GM21390 (cell line): ENCODE data around the gene OGA.

Experiments
- ATAC-seq: cut with Tn5 transposase; IDR thresholded peaks from one replicate; pipeline ENCODE4 v1.9.1; 2021; ENCODE audit not compliant: unreplicated experiment

The OGA gene

DNA sequence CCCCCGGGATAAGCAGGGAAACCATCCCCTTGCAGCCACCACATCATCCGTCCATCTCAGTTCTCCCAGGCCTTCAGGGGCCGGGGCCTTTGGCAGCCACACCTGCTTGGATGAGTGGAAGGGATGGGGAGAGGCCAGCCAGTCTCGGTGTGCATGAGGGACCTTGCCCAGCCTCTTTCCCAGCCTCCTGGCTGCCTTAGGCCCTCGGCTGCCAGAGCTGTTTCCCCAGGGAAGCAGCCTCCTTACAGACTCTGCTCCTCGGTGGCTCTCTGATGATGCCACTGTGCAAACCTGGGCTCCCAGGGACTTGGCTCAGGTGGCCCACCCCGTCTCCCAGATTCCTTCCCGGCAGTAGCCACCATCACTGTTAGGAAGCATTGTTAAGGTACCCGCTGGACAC, 57.0 kb downstream of the OGA start:
- ATAC-seq, result no peak

DNA sequence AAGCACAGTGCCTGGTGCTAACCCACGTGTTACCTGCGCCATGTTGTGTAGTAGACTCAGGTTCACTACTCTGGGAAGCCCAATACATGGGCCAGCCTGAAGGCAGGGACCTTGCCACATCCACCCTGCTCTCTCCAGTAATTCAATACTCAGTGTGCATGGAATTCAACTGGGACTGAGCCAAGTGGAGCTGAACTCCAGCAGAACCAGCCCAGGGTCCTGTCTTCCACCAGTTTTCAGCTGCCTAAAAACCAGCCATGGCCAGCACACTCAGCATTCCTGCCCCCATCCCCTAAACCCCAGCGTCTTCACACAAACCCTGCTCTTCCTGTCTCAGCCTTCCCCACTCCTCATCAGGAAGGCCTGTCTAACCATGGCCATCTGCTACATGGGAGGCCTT, 57.7 kb downstream of the OGA start:
- ATAC-seq, result no peak

- no peak for ATAC-seq
Measured at GRCh38 chr10:101759309-101760247, 58.7 kb downstream of the OGA start.

DNA sequence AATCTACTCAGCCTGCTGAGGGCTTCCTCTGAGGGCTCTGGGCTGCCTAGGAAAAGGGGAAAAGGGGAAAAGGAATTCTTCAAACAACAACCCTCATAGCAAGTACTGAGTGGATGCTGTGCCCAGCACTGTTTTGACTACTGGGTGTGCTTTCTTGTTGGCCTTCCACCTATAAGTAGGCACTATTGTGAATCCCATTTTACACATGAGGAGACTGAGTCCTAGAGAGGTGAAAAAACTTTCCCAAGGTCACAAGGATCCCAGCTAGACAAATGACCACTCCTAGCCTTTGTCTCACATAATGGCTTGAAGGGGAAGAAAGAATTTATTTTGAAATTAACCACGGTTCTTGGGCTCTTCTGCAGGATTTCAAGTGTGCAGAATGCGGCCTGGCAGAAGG, 59.4 kb downstream of the OGA start:
- no peak for ATAC-seq

DNA sequence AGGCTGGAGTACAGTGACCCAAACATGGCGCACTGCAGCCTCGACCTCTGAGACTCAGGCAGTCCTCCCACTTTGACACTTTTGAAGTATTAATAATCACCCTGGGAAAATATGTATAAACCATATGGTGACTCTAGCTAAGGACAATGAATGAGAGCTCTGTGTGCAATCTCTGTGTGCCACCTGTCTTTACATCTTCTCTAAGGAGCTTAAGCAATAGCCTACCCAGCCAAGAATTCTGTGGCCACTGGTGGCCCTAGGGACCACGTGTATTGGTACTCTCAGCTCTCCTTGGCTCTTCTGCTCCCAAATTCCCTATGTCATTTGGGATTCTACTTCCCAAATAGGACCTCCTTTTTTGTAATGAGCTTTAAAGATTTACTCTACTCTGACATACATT, 66.0 kb downstream of the OGA start:
- ATAC-seq, result no peak

DNA sequence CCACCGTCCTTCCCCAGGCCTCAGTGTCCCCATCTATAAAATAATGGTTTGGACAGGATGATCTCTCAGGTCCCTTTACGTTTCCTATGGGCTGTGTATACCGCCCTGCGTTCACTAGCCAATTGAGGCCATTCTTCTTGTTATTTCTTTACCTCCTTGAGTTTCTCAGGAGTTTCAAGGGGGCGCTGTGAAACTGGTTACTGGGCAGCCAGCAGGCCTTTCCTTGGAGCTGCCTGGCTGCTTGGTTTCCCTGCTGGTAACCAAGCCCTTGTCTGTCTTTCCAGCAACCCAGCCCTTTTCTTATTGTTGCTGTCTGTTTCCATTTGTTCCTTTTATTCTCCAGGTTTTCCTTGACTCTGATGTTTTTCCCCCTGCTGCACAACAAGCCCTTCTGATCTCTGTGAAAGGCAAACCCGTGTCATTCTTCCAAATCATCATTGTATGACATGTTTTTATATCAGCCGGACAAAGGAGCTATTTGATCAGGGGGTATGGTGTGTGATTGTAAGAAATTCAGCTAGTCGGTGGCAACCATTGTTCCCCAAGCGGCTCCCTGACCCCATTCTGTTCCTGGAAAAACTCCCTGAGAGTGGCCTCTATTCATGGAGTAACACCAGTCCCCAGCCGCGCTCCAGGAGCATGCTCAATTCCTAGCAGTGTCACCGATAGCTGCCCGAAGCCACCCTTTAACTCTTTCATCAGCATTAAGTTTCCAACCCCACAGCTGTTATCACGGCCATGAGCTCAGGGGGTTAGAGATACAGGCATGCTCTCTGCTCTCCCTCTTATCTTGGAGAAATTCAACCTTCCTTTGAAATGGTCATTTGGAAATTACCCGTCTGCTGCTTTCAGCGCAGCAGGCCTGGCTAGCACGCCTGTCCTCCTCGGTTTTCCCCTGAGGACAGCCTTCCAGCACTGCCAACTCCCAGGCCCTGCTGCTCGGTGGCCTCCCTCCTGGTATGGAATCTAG, 68.9 kb downstream of the OGA start:
- ATAC-seq, result no peak

- no peak for ATAC-seq
Measured at GRCh38 chr10:101748496-101748895, 69.7 kb downstream of the OGA start.

DNA sequence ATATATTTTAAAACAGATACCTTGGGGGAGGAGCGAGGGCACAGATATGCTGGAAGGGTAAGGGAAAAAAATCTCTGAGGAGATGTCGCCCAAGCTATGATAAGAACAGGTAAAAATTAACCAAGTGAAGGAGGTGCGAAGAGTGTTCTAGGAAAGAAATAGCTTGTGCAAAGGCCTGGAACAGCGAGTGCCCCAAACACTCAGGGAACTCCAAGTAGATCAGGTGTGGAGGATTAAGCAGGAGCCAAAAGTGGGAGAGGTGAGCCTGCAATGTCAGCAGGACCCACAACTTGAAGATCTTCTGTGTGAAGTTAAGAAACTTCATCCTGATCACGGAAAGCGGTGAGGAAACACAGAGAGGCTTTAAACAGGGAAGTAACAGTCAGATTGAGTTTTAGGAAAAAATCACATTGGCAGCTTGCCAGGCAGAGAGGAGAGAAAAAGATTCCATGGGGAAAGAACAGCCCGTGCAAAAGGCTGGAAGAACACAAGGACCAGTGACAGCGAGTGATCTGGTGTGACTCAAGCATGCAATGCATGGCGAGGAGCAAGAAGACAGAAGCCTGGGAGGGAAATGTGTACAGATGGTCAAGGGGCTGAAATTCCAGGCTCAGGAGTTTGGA, 73.1 kb downstream of the OGA start:
- no peak for ATAC-seq

DNA sequence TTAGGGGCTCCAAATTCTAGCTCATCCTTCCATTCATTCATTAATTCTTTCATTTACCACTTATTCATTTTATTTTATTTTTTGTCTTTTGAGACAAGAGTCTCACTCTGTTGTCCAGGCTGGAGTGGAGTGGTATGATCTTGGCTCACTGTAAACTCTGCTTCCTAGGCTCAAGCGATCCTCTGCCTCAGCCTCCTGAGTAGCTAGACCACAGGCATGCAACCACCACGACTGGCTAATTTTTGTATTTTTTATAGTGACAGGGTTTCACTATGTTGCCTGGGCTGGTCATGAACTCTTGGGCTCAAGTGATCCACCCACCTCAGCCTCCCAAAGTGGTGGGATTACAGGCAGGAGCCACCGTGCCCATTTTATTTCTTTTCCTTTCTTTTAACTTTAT, 74.0 kb downstream of the OGA start:
- no peak for ATAC-seq

DNA sequence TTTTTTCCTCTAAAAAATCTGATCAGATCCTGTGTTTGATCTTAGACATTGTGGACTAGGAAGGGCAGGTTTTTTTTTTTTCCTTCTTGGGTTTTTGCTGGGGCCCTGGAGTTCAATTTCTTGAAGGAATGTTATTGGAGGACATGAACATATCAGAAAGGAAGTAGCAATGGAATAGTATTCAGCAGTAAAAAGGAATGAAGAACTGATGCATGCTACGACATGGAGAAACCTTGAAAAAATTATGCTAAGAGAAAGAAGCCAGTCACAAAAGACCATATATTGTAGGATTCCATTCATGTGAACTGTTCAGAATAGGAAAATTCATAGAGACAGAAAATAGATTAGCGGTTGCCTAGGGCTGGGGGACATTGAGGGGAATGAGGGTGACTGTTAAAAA, 76.3 kb downstream of the OGA start:
- ATAC-seq, result no peak

DNA sequence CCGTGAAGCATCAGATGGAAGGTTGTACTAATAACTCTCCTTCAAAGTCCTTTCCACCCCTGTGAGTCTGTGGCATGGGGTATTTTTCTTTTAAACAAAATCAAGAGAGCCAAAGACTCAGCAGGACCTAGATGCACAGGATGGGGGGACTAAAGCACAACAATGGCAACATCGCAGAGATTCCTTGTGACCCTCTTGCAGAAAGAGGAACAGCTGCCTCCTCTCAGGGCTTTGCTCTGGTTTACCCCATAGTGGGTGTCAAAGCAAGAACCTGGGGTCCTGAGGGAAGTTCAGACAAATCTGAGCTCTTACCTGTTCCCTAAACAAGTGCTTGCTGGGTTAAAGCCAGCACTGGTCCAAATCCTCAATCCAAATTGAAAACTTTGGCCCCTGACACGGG, 81.6 kb downstream of the OGA start:
- no peak for ATAC-seq
